Muscle of leg (tissue), 11 donors: ENCODE data around the gene GPR132. TPM values are rescaled to one million over a fixed set of nuclear protein-coding genes. Genes with fewer than 3 reads are reported as not detected.

Source experiments
- DNase-seq: peaks from one replicate; pipeline ENCODE4 v3.0.0; 2013
- H3K27ac ChIP-seq: one replicate; pipeline ENCODE4 v1.5.1; 2013; ENCODE audit warnings: mild to moderate bottlenecking, low read length, control low read depth
- H3K27me3 ChIP-seq: one replicate; pipeline ENCODE4 v1.6.1; 2013; ENCODE audit warnings: low read length; ENCODE audit not compliant: control insufficient read depth, insufficient read depth
- H3K36me3 ChIP-seq: one replicate; pipeline ENCODE4 v1.6.1; 2013; ENCODE audit warnings: low read length; ENCODE audit not compliant: control insufficient read depth, insufficient read depth
- H3K4me1 ChIP-seq: one replicate; pipeline ENCODE4 v1.6.1; 2013; ENCODE audit warnings: low read length; ENCODE audit not compliant: control insufficient read depth, insufficient read depth
- H3K4me3 ChIP-seq: one replicate; pipeline ENCODE4 v1.5.1; 2013; ENCODE audit warnings: low read length, control low read depth
- H3K9me3 ChIP-seq: replicated peaks from 2 replicates; pipeline ENCODE4 v1.6.1; 2013; ENCODE audit warnings: low read depth, low read length; ENCODE audit not compliant: control insufficient read depth
- WGBS: methylation state at CpG from one replicate; pipeline ENCODE4 v1.1.5; 2013; ENCODE audit warnings: missing lambda C conversion rate; ENCODE audit not compliant: insufficient coverage; 5-methylcytosine and 5-hydroxymethylcytosine counted together
- polyA plus RNA-seq, 8 donors: library from polyadenylated mRNA; unstranded; fragments of 120-200 nt; gene quantifications; one replicate each; pipeline versions ENCODE4 v1.2.1 to v1.2.3, GENCODE V29; 2013; ENCODE audit warnings: inconsistent platforms in 1 of 8, low replicate concordance in 1 of 8; ENCODE audit not compliant: insufficient read length in 8 of 8, insufficient read depth in 1 of 8
- total RNA-seq: library from RNA; stranded (reverse); fragments of 120-200 nt; gene quantifications from one replicate; pipeline ENCODE4 v1.2.4, GENCODE V29; 2013

GPR132 gene
- total and polyA plus RNA-seq, 9 donors: 0.41 to 1.5 (median 0.75) TPM

GRCh38 chr14:105053421-105053820 is 11.8 kb downstream of the GPR132 start:
- Histone ChIP-seq H3K9me3 (no peaks in the 10 kb centered on the region), H3K36me3 (no peaks in the 10 kb centered on the region), H3K27ac (no peak overlapping the region), H3K4me1 (peaks cover 7% of the 10 kb centered on the region), H3K27me3 (peaks cover 6% of the 10 kb centered on the region), H3K4me3 (no peak overlapping the region)
- DNase-seq: no peak
- no CpG with 5 or more reads among the region's 6 CpGs for WGBS

DNA sequence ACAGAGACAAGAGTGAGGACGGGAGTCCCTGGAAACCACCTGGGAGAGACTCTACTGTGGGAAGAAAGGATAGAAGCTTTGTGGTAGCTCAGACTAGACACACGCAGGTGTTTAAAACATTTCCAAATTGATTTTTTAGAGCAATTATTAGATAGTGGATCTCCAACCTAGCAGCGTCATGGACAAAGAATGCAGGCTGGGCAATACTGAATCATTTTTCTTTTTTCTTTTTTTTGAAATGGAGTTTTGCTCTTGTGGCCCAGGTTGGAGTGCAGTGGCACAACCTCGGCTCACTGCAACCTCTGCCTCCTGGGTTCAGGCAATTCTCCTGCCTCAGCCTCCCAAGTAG is 13.1 kb downstream of the GPR132 start:
- WGBS: 50% methylated on average over 2 of the region's 4 CpGs
- no peaks in the 10 kb centered on the region for H3K9me3 ChIP-seq
- peaks cover 6% of the 10 kb centered on the region for H3K27me3 ChIP-seq
- H3K36me3 ChIP-seq: no peaks in the 10 kb centered on the region
- H3K4me1 ChIP-seq: peaks cover 6% of the 10 kb centered on the region
- no peak overlapping the region for H3K27ac ChIP-seq
- H3K4me3 ChIP-seq: no peak overlapping the region
- DNase-seq: no peak

GRCh38 chr14:105051182-105052109 is 13.8 kb downstream of the GPR132 start:
- Histone ChIP-seq H3K27me3 (peaks cover 8% of the 10 kb centered on the region), H3K4me3 (no peak overlapping the region), H3K9me3 (no peaks in the 10 kb centered on the region), H3K27ac (no peak overlapping the region), H3K36me3 (no peaks in the 10 kb centered on the region), H3K4me1 (peaks cover 6% of the 10 kb centered on the region)
- WGBS: 93% methylated on average over 59 of the region's 59 CpGs
- DNase-seq: no peak

DNA sequence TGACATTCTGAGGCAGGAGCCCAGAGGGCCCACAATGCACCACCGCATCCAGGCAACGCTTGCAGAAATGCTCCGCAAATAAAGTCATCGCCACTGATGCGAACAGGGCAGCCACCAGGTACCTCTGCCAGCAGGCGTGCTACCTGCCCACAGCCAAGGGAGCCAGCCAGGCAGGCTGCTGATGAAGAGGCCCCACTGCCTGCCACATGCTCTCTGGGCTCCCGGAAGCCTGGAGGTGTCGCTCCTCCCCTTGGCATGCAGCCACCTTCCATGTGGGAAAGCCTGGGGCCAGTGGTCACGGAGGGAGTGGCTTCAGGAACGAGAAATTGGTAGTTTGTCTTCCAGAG is 14.7 kb downstream of the GPR132 start:
- no peak overlapping the region for H3K27ac ChIP-seq
- H3K4me3 ChIP-seq: no peak overlapping the region
- H3K27me3 ChIP-seq: peaks cover 5% of the 10 kb centered on the region
- H3K4me1 ChIP-seq: peaks cover 8% of the 10 kb centered on the region
- no peaks in the 10 kb centered on the region for H3K36me3 ChIP-seq
- H3K9me3 ChIP-seq: no peaks in the 10 kb centered on the region
- no peak for DNase-seq
- WGBS: 81% methylated on average over 6 of the region's 10 CpGs

GRCh38 chr14:105049753-105050550 is 15.3 kb downstream of the GPR132 start:
- no peak overlapping the region for H3K27ac ChIP-seq
- H3K9me3 ChIP-seq: no peaks in the 10 kb centered on the region
- no peak for DNase-seq
- H3K4me1 ChIP-seq: peaks cover 8% of the 10 kb centered on the region
- 78% methylated on average over 23 of the region's 25 CpGs for WGBS
- no peaks in the 10 kb centered on the region for H3K36me3 ChIP-seq
- no peak overlapping the region for H3K4me3 ChIP-seq
- peaks cover 4% of the 10 kb centered on the region for H3K27me3 ChIP-seq

DNA sequence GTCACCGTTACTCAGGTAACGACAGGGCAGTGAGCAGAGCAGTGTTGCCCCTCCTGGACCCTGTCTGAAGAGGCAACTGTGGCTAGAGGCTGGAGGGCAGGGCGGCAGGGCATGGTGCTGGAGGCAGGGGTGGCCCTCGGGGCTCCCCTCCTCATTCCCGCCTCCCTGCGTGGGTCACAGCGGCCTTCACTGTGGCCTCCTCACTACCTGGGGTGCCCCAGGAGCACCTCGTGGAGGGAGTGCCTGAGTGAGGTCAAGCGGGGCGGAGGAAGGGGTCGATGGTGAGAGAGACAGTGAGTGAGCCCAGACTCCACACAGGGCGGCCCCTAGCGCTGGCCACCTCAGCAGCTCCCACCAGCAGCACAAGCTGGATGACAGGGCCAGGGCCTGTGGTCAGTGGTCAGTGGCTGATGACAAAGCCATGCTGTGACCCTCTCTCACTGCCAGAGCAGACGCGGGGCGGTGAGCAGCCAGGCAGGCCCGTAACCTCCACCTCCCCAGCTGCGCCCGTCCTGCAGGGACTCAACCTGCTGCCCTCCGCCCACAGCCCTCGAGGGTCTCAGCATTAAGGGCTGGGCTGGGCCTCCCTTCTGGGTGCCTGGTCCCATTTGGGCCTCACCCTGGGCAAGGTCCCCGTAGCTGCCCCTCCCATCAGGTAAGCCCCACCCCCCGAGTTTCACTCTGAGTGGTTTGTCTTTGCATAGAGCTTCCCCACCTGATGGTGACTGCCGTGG is 17.8 kb downstream of the GPR132 start:
- H3K9me3 ChIP-seq: no peaks in the 10 kb centered on the region
- peaks cover 8% of the 10 kb centered on the region for H3K4me1 ChIP-seq
- H3K27ac ChIP-seq: no peak overlapping the region
- 75% methylated on average over 19 of the region's 24 CpGs for WGBS
- no peak for DNase-seq
- H3K4me3 ChIP-seq: no peak overlapping the region
- no peaks in the 10 kb centered on the region for H3K36me3 ChIP-seq
- peaks cover 16% of the 10 kb centered on the region for H3K27me3 ChIP-seq

DNA sequence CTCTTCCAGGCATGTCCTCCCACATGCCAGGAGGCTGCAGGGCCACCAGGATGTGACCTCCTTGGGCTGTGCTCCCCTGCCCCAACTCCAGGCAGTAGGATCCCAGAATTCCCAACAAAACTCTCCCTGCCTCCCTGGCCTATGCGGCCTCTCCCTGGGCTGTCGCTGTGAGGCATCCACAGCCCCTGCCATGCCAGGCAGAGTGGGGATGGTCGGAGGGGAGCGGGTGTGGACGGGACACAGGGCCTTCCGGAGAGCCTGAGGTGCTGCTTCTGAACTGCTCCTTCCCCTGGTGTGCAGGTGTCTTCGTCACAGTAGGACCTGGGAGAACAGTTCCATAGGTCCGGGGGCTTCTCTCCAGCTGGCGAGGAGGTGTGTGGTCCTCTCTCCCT is 18.3 kb downstream of the GPR132 start:
- H3K4me3 ChIP-seq: no peak overlapping the region
- DNase-seq: no peak
- peaks cover 20% of the 10 kb centered on the region for H3K27me3 ChIP-seq
- no peaks in the 10 kb centered on the region for H3K36me3 ChIP-seq
- H3K27ac ChIP-seq: no peak overlapping the region
- H3K9me3 ChIP-seq: no peaks in the 10 kb centered on the region
- peaks cover 8% of the 10 kb centered on the region for H3K4me1 ChIP-seq
- 94% methylated on average over 6 of the region's 9 CpGs for WGBS

- DNase-seq: peak; percentile 92
- H3K27me3 ChIP-seq: peaks cover 20% of the 10 kb centered on the region
- no peak overlapping the region for H3K4me3 ChIP-seq
- no peak overlapping the region for H3K27ac ChIP-seq
- H3K36me3 ChIP-seq: no peaks in the 10 kb centered on the region
- WGBS: 6% methylated on average over 38 of the region's 42 CpGs
- H3K9me3 ChIP-seq: no peaks in the 10 kb centered on the region
- peaks cover 8% of the 10 kb centered on the region for H3K4me1 ChIP-seq
These were observed 19.4 kb downstream of the GPR132 start for GRCh38 chr14:105045710-105046326.

DNA sequence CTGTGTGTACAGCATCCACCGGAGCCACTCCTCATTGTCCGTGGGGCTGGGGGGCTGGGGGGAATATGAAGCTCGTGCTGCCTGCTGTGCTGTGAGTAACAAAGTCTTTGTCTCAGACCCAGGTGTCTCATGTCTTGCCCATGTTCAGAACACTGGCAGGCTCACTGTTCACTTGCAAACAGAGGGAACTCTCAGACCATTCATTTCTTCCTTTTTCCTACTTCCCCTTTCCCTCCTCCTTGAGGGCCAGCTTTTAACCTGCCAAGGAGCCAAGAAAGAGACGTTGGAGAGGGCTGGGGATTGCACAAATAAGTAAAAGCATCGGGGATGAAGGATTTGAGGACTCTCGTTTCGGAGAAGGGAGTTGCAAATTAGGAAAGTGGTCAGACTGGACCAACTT is 21.6 kb downstream of the GPR132 start:
- Histone ChIP-seq H3K27ac (no peak overlapping the region), H3K4me3 (no peak overlapping the region), H3K4me1 (peaks cover 3% of the 10 kb centered on the region), H3K27me3 (peaks cover 27% of the 10 kb centered on the region), H3K36me3 (no peaks in the 10 kb centered on the region), H3K9me3 (no peaks in the 10 kb centered on the region)
- DNase-seq: no peak
- WGBS: no CpG with 5 or more reads among the region's 7 CpGs
